ENCODE results near the gene UBE2L5. TPM values are rescaled to one million over a fixed set of nuclear protein-coding genes. Genes with fewer than 3 reads are reported as not detected.

Gene UBE2L5
- polyA plus RNA-seq, 4 donors = 0.30 to 0.65 (median 0.47) TPM

DNA sequence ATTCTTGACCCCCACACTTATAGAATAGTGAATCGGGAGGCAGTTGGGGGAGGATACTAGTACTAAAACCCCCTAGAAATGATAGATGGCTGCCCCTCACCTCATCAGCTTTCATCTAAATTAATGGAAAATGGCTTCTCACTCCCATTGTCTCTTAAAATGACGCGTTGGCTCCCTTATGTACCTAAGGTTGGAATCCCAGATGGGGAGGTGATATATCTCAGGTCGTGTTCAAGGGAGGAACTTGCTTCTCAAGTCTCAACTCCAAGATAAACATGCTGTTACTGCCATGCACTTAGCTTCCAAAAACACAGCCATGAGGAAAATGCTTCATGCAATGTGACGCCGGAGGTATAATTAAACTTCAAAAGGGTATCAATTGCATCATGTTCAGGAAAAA is 18.8 kb upstream of the UBE2L5 start:
- no peak for DNase-seq (ENCODE audit: low read depth in 4 of 4, low spot score in 3 of 4)

DNA sequence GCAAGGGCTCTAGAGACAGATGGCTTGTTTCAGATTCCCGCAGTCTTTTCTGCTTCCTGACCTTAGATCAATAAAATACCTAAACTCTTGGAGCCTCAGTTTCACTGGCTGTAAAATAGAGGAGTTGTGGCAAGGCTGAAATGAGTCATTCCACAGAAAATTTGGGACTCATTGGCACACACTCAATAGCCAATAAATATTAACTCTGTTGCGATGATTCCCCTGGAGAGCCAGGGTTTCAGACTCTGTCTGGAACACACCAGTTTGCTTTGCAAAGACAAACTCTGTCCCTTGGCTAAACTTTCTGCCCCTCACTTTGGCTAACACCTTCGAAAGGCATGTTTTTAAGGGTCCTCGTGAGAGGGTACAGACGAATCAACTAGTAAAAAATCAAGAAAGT is 18.1 kb upstream of the UBE2L5 start:
- no peak for DNase-seq (ENCODE audit: low read depth in 4 of 4, low spot score in 3 of 4)

DNA sequence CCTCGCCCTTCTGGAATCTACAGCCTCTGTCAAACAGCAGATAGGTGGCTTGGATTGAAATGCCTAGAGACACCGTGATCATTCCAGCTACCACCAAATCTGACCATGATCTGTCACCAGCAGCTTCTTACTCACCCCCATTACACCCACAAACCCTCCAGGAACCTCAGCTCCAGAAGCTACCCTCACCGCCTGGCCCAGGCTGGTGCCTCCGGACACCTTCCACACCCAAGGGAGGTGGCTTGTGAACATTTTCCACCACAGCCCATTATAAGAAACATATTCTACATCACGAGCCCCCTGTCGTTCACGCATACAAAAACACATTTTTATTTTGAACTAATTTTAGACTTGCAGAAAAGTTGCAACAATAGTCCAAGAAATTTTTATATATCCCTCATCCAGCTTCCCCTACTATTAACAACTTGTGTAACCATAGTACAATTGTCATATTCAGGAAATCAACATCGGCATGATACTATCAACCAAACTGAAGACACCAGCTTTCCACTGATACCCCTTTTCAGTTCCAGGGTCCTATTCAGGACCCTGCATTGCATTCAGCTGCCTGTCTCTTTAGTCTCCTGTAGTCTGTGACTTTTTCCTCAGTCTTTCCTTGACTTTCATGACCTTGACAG is 15.4 kb upstream of the UBE2L5 start:
- DNase-seq (ENCODE audit: low read depth in 4 of 4, low spot score in 3 of 4) = no peak

DNA sequence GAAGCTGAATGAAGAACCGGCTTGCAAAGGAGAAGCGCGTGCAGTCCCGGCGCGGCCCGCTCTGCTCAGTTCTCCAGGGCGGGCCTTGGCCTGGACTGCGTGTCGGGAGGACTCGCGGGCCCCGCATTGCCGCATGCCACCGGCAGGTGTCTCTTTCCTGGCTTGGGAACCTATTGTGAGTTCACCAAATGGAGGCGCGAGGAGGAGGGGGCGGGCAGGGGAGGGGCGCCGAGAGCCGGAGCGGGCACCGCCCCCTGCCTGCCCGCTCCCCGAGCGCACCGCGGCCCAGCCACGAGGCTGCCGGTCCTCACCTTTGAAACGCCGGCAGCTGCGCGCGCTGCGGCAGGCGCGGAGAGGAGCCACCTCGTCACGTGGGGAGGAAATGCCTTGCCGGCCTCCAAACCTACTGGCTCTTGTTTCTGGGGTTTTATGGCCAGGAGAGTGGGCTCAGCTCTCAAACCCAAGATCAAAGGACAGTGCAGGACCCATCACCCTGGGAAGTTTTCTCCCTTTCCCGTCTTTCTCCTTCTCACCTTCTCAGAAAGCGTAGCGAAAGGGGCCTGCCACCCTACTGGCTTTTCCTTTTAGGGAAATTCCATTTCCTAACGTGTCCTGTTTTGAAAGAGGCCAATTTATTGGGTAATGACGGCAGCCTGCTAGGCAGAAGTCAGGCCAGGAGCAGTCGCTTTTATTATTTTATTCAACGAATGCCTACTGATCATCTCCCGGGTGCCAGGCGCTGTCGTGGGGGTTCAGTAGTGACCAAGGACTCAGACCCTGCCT is 13.8 kb upstream of the UBE2L5 start:
- peak; percentile 75 to 83 (median 81) for DNase-seq (ENCODE audit: low read depth in 4 of 4, low spot score in 3 of 4)

DNA sequence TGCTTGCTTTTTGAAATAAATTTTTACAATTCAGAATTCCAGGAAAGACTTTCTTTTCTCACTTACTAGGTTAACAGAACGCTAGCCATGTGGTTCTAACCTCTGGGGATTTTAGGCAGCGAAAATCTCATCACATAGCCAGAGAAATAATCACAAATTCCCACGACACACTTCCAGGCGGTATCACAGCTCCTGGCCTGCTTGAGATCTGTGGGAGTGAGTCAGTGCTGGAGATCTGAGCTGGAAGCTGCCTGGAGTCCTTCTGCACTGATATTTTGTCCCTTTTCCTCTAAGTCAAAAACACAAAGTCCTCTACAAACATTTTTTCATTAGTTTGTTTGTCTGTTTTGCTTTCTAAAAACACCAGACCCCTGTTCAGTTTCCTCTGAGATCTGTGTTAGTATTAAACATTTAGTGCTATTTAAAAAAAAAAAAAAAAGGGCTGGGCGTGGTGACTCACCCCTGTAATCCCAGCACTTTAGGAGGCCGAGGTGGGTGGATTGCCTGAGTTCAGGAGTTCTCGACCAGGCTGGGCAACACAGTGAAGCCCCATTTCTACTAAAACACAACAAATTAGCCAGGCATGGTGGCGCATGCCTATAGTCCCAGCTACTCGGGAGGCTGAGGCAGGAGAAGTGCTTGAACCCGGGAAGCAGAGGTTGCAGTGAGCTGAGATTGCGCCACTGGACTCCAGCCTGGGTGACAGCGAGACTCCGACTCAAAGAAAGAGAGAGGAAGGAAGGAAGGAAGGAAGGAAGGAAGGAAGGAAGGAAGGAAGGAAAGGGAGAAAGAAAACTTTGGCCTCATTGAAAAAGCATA is 12.2 kb upstream of the UBE2L5 start:
- no peak for DNase-seq (ENCODE audit: low read depth in 4 of 4, low spot score in 3 of 4)

DNA sequence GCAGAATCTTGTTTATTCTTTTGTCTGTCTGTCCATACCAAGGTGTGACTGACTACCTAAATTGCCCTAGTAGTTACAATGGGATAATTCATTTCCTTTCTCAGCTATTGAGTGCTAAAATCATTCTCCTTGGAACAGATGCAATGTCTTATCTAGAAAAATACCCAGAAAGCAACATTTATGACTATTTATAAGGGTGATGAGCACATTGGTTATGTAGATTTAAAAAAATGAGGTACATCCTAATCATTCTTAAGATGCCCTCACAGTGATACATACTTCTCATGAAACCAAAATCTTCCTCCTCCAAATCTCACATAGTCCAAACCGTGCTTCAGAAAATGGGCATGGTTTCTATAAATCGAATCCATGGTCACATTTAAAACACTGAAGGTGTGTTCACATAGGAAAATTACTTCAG is 11.6 kb upstream of the UBE2L5 start:
- DNase-seq (ENCODE audit: low read depth in 4 of 4, low spot score in 3 of 4) = no peak

DNA sequence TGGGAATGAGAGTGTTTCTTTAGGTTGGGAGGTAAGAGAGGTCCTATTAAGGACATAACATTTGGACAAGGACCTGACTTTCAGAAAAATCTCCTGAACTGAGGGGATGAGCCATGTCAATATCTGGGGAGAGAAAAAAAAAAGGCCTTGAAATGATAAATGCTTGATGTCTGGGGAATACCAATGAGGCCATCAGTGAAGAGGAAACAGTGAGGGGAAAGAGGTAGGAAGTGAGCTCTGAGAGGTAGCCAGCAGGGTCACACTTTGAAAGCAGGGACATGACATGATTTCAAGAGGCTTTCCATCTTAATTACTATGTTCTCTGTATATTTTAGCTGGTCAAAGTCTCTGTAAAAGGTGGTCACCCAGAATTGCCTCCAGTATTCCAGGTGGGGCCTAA is 9.9 kb upstream of the UBE2L5 start:
- DNase-seq (ENCODE audit: low read depth in 4 of 4, low spot score in 3 of 4) = no peak

DNA sequence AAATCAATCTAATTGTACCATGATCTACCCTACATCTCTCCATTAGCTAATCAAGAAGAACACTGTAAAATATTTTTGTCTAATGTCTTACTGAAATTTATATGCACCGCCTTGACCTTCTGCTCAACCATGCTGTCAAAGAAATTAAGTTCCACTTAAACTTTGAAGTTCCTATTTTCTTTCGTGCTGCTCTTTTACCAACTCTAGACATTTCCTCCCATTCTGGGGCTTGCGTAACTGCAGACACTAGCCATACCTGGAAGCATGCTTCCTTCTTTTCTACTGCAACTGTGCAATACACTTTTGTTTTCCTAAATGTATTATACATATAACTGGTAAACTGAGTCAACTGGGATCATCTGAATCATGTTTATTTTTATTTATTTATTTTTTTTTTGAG is 8.5 kb upstream of the UBE2L5 start:
- DNase-seq (ENCODE audit: low read depth in 4 of 4, low spot score in 3 of 4) = no peak

DNA sequence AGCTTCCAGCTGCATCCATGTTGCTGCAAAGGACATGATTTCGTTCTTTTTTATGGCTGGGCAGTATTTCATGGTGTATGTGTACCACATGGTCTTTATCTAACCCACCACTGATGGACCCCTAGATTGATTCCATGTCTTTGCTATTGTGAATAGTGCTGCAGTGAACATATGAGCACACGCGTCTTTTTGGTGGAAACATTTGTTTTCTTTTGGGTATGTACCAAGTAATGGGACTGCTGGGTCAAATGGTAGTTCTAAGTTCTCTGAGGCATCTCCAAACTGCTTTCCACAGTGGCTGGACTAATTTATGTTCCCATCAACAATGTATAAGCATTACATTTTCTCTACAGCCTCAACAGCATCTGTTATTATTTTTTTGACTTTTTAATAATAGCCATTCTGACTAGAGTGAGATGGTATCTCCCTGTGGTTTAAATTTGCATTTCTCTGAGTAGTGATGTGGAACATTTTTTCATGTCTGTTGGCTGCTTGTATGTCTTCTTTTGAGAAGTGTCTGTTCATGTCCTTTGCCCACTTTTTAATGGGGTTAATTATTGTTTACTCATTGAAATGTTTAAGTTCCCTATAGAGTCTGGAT is 6.8 kb upstream of the UBE2L5 start:
- DNase-seq (ENCODE audit: low read depth in 4 of 4, low spot score in 3 of 4) = no peak

DNA sequence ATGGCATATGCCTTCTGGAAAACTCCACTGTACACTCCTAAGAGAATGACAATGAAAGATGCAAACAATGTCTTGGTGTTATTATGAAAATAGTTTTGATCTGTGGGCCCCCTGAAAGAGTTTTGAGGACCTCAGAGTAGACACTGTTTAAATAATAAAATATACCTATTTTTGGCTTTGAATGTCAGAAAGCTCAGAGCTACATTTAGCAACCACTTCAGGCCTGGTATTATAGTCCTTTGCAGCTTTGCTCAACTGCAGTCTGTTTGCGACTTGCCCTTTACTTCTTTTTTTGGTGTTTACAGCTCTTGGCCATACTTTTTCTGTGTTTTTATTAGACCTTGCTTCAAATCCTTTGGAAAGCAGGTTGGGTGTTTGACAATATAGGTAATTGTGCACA is 5.8 kb upstream of the UBE2L5 start:
- no peak for DNase-seq (ENCODE audit: low read depth in 4 of 4, low spot score in 3 of 4)

DNA sequence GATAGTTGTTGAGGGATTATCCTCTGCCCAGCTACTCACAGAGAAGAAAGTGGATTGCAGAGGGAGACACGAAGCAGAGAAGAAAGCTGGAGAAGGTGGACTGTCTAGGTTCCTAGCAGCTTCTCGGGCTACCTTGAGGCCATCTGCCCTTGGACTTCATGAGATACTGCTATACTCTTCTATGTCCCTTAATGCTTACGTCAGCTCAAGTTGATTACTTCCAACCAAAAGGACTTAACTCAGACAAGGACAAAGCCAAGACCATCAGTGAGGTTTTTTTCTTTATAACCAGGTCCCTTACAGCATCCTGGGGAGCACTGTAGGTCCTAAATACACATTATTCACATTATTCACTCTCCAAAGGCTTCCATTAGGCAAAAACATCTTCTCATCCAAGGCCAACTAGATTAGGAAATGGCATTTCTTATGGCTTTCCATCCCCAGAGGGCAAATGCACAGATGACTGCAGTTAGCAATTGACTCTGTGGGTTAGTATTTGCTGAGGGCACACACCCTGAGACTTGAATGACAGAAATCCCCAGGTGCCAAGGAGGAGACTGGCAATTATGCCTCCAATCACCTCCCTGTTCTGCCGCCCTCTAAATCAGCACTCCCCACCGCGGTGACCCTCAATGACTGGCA is 4.1 kb upstream of the UBE2L5 start:
- no peak for DNase-seq (ENCODE audit: low read depth in 4 of 4, low spot score in 3 of 4)

DNA sequence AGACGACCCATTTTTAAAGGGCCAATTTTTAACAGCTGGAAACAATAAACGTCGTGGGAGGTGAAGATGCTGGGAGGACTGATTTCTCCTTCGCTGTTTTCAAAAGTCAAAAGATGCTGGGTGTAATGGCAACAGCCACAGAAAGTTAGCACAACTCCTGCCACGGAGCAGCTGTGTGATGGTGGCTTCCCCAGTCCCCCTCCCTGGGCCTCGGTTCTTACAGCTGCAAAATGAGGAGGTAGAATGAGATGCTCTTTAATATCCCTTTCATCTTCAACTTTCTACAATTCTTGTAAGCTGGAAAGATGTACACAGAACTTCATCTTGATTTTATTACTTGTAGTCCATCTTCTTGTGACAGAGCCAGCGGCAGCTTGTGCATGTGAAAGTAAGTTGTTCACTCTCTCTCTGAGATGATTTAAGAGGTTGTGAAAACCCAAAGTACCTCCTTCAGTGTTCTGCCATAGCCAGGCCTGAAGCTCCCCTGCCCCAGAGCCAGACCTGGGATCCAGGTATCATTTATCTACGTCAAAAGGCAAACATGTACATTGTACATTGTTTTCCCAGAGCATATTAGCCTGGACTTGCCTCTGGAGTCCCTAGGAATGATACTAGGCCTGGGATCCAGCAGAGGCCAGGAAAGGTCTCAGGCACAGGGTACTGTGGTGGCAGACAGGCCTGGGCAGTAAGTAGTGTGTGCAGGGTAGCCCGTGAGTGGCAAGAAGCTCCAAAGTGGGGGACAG is 3.4 kb upstream of the UBE2L5 start:
- DNase-seq (ENCODE audit: low read depth in 4 of 4, low spot score in 3 of 4) = no peak

DNA sequence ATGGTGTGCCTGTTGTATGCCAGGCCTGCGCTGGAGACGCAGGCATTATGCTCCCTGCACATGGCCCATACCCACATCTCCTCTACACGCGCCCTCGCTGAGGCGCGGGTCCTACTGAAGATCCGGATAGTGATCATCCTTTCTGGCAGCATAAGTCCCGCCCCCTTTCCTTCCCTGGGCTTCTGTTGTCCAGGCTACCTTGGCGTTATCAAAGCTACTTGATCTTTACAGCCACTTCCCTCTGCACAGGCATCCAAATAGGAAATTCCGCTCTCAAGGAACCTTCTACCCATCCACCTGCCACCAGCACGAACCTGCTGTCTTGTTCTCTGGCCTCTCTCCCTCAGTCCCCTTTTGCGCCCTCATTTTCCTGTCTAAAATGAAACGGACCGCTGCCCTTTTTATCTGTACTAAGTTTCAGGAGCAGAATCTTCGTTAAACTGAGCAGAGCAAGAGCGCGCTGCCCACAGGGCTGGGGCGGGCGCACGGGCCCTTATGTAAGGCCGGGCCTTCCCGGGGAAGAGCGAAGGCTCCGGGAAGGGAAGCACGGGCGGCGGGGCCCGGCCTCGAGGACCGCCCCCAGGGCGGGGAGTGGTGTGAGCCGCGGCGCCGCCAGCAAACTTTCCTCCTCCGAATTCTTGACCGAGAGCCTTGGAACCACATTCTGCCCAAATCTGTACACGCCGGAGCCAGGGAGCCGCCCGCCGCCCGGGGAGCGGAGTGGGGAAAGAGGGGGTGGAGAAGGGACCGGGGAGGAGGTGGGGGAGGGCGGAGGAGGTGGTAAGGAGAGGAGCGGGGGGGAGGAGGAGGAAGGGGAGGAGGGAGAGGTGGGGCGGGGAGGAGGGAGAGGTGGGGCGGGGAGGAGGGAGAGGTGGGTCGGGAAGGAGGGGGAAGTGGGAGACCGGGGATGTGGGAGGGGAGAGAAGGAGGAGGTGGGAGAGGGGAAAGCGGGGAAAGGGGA is 920 bp upstream of the UBE2L5 start:
- DNase-seq (ENCODE audit: low read depth in 4 of 4, low spot score in 3 of 4) = peak; percentile 61 to 80 (median 66)

DNA sequence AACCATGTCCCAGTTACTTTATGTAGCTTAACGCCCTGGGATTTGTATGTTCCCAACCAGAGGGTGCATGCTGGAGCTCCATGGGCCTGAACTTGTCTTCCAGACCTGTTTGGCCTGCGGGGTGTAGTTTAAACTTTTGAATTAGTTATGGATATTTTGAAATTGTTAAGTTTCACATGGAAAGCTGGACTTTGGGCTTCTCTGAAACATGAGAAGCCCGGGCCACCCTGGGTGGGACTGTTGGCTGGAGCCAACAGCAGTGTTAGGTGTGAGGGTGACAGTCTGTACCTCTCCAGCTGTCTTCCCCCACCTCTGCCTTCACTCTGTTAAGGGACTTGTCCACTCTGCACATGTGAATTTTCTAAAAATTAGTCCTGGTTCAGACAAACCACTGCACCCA is 1.6 kb downstream of the UBE2L5 start:
- DNase-seq (ENCODE audit: low read depth in 4 of 4, low spot score in 3 of 4) = no peak

DNA sequence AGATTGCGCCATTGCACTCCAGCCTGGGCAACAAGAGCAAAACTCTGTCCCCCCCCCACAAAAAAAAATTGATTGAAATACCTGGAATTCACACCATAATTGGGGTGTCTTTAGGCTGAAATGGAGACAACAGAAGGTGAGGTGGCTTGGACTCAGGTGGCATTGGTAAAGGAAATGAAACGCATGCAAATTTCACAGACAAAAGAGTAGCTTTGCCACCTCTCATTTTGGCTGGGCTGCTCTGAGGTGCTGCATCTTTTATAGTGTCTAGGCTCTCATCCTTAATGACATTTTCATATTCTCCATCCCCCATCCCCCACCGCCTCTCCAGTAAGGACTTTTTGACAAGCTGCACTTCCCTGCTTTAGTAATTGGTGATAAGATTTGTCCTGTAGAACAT is 6.9 kb downstream of the UBE2L5 start:
- no peak for DNase-seq (ENCODE audit: low read depth in 4 of 4, low spot score in 3 of 4)

DNA sequence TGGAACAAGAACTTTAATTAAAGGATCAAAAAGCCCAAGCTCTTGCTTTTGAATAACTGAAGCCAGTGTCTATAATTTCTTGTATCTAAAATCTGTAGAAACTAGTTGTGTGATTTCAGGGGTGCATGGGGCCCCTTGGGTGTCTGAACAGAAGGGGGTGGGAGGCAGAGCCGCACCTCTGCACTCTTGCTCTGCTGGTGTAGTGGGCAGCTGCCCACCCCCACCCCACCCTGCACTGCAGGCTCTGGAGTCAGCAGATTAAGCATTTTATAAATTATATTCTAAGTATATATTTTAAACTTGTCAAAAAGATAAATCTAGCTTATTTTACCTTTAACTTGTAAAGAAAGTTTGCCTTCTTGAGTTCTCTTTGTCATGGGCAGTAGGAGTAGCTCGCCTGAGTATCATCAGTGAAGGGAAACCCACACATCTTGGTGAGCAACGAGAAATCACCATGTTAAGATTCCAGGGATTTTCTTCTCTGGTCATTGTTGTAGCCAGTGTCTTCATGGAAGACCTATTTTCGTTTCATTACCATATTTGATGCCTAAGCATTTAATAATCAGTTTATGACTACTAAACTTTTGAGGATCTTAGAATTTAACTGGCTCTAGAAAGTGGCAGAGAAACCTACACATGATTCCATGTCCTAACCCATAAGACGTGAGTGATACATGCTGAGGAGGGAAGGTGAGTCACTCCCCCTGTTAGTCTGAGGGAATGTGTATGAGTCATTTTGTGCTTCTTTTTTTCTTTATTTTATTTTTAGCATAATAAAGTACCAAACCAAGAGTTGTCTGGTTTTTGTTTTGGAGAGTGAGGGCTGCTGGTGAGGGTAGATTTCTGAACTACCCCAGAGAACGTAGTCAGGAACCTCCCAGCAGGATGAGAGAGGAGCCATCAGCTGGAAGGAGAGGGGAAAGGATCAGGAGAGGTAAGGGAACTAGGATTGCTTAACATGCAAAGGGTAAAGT is 7.7 kb downstream of the UBE2L5 start:
- DNase-seq (ENCODE audit: low read depth in 4 of 4, low spot score in 3 of 4) = no peak

DNA sequence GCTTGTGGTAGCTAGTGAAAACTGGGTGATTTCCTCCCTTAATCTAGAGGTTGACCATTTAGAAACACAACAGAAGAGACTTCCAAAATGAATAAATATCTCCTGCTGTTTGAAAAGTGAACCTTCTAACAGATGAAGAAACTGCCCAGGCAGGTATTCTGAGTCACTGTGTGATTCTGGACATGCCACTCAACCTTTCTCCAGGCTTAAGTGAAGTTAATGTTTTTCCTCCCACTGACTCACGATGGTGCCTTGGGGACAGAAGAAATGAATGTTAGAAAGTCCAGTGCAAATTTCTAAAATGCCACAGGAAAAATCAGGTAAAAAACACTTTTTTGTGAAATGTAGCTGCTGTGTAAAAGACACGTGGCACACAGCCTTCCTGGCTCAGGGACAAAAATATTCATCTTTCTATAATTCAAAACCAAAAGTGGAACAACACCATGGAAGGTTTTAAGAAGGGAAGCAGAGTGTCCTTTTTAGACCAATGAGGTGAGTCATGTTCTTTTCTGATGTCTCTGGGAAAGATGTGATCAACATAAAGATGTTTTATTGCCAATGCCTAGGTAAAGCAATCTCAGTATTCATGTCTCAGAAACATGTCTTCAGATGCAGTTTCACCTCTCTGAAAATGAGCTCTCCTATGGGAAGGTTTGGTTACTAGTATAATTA is 9.1 kb downstream of the UBE2L5 start:
- DNase-seq (ENCODE audit: low read depth in 4 of 4, low spot score in 3 of 4) = no peak

Measured in right renal pelvis (tissue), 4 donors.